ENCODE data around the gene LIPC.

DNA sequence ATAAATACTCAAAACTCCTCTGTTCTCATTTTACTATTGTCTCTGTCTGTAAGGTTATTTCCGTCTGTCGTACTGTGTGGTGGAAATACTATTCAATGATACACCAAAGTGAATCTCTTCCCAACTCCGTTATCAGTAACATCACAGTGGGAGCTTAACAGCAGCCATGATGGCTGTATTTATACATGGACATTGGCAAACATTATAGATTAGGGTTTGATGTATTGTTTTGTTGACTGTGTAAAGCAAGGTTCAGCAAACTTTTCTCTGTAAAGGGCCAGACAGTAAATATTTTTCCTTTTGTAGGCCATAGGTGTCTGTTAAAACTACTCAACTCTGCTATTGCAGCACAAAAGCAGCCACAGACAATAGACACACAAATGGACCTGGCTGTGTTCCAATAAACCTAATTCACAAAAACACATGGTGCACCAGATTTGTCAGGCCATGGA is 23.2 kb downstream of the LIPC start:
- TF ChIP-seq POLR2A (IDR thresholded peaks at IDR 0.05) (no peak), POLR2AphosphoS5 (IDR thresholded peaks at IDR 0.05) (no peak)
- TF ChIP-seq, protein P1, sequence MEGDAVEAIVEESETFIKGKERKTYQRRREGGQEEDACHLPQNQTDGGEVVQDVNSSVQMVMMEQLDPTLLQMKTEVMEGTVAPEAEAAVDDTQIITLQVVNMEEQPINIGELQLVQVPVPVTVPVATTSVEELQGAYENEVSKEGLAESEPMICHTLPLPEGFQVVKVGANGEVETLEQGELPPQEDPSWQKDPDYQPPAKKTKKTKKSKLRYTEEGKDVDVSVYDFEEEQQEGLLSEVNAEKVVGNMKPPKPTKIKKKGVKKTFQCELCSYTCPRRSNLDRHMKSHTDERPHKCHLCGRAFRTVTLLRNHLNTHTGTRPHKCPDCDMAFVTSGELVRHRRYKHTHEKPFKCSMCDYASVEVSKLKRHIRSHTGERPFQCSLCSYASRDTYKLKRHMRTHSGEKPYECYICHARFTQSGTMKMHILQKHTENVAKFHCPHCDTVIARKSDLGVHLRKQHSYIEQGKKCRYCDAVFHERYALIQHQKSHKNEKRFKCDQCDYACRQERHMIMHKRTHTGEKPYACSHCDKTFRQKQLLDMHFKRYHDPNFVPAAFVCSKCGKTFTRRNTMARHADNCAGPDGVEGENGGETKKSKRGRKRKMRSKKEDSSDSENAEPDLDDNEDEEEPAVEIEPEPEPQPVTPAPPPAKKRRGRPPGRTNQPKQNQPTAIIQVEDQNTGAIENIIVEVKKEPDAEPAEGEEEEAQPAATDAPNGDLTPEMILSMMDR (IDR thresholded peaks at IDR 0.05 in 8 of 11, conservative IDR thresholded peaks at IDR 0.05 in 3 of 11): no peak

All from spleen (tissue), 7 donors.